ENCODE data around the gene PRPF31. TPM values are rescaled to one million over a fixed set of nuclear protein-coding genes. Genes with fewer than 3 reads are reported as not detected.
A peak's percentile ranks its signal among the peaks of the same experiment; 100 is the strongest.

Gene PRPF31, protein sequence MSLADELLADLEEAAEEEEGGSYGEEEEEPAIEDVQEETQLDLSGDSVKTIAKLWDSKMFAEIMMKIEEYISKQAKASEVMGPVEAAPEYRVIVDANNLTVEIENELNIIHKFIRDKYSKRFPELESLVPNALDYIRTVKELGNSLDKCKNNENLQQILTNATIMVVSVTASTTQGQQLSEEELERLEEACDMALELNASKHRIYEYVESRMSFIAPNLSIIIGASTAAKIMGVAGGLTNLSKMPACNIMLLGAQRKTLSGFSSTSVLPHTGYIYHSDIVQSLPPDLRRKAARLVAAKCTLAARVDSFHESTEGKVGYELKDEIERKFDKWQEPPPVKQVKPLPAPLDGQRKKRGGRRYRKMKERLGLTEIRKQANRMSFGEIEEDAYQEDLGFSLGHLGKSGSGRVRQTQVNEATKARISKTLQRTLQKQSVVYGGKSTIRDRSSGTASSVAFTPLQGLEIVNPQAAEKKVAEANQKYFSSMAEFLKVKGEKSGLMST
- 10 to 100 TPM; 34.1 to 54.0 TPM for total RNA-seq
- polyA plus RNA-seq = 10 to 100 TPM; 49.4 to 54.1 TPM
- long read RNA-seq, donor 1, transcript PRPF31-201 (14 exons, 2,126 nt) = major isoform, 12 of 56 reads
- long read RNA-seq, donor 1, partial matches to known transcripts = 43 of 56 reads
- long read RNA-seq, donor 1, other reads (novel, unspliced or antisense) = 0 of 56 reads
- long read RNA-seq, donor 2, partial matches to known transcripts = 0 of 4 reads
- long read RNA-seq, donor 2, other reads (novel, unspliced or antisense) = 0 of 4 reads
- long read RNA-seq, donor 3, transcript PRPF31-201 (14 exons, 2,126 nt) = major isoform, 7 of 7 reads
- long read RNA-seq, donor 3, partial matches to known transcripts = 0 of 7 reads
- long read RNA-seq, donor 3, other reads (novel, unspliced or antisense) = 0 of 7 reads
- long read RNA-seq, donor 4, partial matches to known transcripts = 24 of 28 reads
- long read RNA-seq, donor 4, other reads (novel, unspliced or antisense) = 0 of 28 reads
- long read RNA-seq, donor 5, transcript PRPF31-201 (14 exons, 2,126 nt) = major isoform, 14 of 47 reads
- long read RNA-seq, donor 5, partial matches to known transcripts = 33 of 47 reads
- long read RNA-seq, donor 5, other reads (novel, unspliced or antisense) = 0 of 47 reads

DNA sequence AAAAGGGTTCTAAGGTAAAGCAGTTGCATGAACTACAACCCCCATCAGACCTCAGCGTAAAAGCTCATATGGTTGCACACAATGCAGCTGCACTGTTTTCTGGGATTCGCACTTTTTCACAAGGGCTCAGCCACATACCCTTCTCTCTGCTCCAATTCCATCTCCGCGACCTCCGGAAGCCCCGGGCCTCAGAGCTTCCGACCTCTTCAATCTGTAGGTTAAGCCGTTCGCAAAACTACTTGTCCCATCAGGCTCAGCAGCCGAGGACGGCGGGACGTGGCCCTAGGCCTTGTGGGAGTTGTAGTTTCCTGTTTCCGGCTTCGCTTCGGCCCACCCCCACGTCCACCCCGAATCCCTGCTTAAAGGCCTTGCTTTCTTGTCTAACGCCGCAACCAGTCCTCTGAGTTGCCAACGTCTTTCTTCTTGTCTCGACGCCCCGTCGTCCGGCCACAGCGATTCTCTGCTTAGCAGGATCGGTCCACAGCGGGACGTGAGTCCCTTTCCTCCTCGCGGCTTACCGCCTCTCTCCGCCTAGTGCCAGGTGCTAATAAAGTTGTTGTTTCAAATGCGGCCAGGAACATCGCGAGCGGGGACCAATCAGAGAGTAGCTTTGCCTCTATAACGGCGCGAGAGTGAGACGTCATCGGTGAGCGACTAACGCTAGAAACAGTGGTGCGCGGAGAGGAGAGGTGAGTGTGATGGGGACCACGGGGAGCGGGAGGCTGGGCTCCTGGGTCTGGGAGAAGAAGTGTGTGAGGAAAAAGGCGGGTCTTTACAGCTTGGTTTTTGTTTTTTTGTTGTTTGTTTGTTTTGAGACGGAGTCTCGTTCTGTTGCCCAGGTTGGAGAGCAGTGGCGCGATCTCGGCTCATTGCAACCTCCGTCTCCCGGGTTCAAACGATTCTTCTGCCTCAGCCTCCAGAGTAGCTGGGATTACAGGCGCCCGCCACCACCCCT lies at the start of gene PRPF31, which contains the start of gene TFPT:
Gene PRPF31 (plus strand): TSS at position 646 of the 955 bp plus-strand sequence. CDS start 2,525 bp downstream, outside the sequence.
Gene TFPT (minus strand): TSS at position 549 of the 955 bp plus-strand sequence. CDS start 388 bp downstream, at position 161.
- WGBS, 2 donors = 0 to 1% methylated on average over 60 of the region's 60 CpGs
- Histone ChIP-seq H3K36me3 (ENCODE audit: control insufficient read depth in 4 of 4, insufficient read depth in 4 of 4, low read length in 4 of 4) (peaks cover 0 to 19% (median 13%) of the 10 kb centered on the region in 4 donors), H3K4me1 (ENCODE audit: control insufficient read depth in 5 of 5, insufficient read depth in 5 of 5, low read length in 5 of 5) (peaks cover 0 to 17% (median 0%) of the 10 kb centered on the region in 5 donors), H3K27me3 (ENCODE audit: control insufficient read depth in 3 of 3, insufficient read depth in 3 of 3, low read length in 2 of 3) (no peaks in the 10 kb centered on the region), H3K4me3 (peak within 1 kb of the TSS; percentile 78), H3K9me3 (ENCODE audit: control insufficient read depth in 4 of 4, insufficient read depth in 3 of 4, low read length in 3 of 4) (no peaks in the 10 kb centered on the region), H3K27ac (ENCODE audit: low read depth in 1 of 2, low read length in 1 of 2) (peak within 1 kb of the TSS; percentile 81 to 95), H3K9ac (ENCODE audit: insufficient read depth in 1 of 2, low read length in 2 of 2) (peak within 1 kb of the TSS; percentile 78 to 87)
- ATAC-seq (ENCODE audit: insufficient read depth, low FRiP score) (peak; percentile 96), DNase-seq (peak; percentile 97 to 99 (median 99))
- TF ChIP-seq, protein P1, sequence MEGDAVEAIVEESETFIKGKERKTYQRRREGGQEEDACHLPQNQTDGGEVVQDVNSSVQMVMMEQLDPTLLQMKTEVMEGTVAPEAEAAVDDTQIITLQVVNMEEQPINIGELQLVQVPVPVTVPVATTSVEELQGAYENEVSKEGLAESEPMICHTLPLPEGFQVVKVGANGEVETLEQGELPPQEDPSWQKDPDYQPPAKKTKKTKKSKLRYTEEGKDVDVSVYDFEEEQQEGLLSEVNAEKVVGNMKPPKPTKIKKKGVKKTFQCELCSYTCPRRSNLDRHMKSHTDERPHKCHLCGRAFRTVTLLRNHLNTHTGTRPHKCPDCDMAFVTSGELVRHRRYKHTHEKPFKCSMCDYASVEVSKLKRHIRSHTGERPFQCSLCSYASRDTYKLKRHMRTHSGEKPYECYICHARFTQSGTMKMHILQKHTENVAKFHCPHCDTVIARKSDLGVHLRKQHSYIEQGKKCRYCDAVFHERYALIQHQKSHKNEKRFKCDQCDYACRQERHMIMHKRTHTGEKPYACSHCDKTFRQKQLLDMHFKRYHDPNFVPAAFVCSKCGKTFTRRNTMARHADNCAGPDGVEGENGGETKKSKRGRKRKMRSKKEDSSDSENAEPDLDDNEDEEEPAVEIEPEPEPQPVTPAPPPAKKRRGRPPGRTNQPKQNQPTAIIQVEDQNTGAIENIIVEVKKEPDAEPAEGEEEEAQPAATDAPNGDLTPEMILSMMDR (IDR thresholded peaks at IDR 0.05; ENCODE audit: control extremely low read depth, extremely low read depth) = no peak

DNA sequence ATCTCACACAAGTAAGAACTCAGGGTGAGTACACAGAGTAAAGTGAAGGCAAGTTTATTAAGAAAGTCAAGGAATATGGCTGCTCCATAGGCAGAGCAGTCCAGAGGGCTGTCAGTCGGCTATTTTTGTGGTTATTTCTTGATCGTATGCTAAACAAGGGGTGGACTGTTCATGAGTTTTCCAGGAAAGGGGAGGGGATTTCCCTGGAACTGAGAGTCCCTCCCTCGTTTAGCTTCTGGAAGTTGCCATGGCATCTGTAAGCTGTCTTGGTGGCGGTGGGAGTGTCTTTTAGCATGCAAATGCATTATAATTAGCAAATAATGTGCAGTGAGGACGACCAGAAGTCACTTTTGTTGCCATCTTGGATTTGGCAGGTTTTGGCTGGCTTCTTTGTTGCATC lies 46.1 kb upstream of the PRPF31 start:
- H3K36me3 ChIP-seq (ENCODE audit: control insufficient read depth in 4 of 4, insufficient read depth in 4 of 4, low read length in 4 of 4) = no peaks in the 10 kb centered on the region
- ATAC-seq (ENCODE audit: insufficient read depth, low FRiP score) = no peak
- no peaks in the 10 kb centered on the region for H3K4me1 ChIP-seq (ENCODE audit: control insufficient read depth in 5 of 5, insufficient read depth in 5 of 5, low read length in 5 of 5)
- H3K9ac ChIP-seq (ENCODE audit: insufficient read depth in 1 of 2, low read length in 2 of 2) = no peak overlapping the region
- no peak overlapping the region for H3K4me3 ChIP-seq
- WGBS, 2 donors = 69 to 84% methylated on average over 5 of the region's 5 CpGs
- TF ChIP-seq, protein P1 (IDR thresholded peaks at IDR 0.05; ENCODE audit: control extremely low read depth, extremely low read depth) = no peak
- peaks cover 0 to 11% (median 0%) of the 10 kb centered on the region in 4 donors for H3K9me3 ChIP-seq (ENCODE audit: control insufficient read depth in 4 of 4, insufficient read depth in 3 of 4, low read length in 3 of 4)
- H3K27me3 ChIP-seq (ENCODE audit: control insufficient read depth in 3 of 3, insufficient read depth in 3 of 3, low read length in 2 of 3) = no peaks in the 10 kb centered on the region
- no peak for DNase-seq
- H3K27ac ChIP-seq (ENCODE audit: low read depth in 1 of 2, low read length in 1 of 2) = no peak overlapping the region

DNA sequence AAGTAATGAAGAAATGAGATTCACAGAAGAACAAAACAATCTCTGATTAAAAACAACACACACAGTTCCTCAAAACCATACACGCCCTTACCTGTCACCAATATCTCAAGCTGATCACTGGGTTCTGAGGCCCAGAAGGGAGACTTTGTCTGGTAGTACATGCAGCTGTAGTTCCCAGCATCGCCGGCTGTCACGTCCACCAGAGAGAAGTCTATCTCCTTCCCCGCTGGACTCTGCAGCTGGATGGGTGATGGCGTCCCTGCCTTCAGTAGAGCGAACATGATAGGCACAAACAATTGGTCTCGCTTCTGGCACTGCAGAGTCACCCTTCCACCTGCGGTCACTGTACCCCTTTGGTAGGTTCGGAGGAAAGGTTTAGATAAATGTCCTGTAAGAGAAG lies 41.7 kb upstream of the PRPF31 start:
- ATAC-seq (ENCODE audit: insufficient read depth, low FRiP score) (no peak), DNase-seq (no peak)
- WGBS, 2 donors = 90 to 93% methylated on average over 10 of the region's 10 CpGs
- H3K4me3 ChIP-seq = no peak overlapping the region
- H3K9ac ChIP-seq (ENCODE audit: insufficient read depth in 1 of 2, low read length in 2 of 2) = no peak overlapping the region
- TF ChIP-seq, protein P1 (IDR thresholded peaks at IDR 0.05; ENCODE audit: control extremely low read depth, extremely low read depth) = no peak
- H3K4me1 ChIP-seq (ENCODE audit: control insufficient read depth in 5 of 5, insufficient read depth in 5 of 5, low read length in 5 of 5) = no peaks in the 10 kb centered on the region
- H3K9me3 ChIP-seq (ENCODE audit: control insufficient read depth in 4 of 4, insufficient read depth in 3 of 4, low read length in 3 of 4) = peaks cover 0 to 12% (median 0%) of the 10 kb centered on the region in 4 donors
- no peaks in the 10 kb centered on the region for H3K27me3 ChIP-seq (ENCODE audit: control insufficient read depth in 3 of 3, insufficient read depth in 3 of 3, low read length in 2 of 3)
- no peak overlapping the region for H3K27ac ChIP-seq (ENCODE audit: low read depth in 1 of 2, low read length in 1 of 2)
- no peaks in the 10 kb centered on the region for H3K36me3 ChIP-seq (ENCODE audit: control insufficient read depth in 4 of 4, insufficient read depth in 4 of 4, low read length in 4 of 4)
